Measurements from ENCODE around the gene STK32B. TPM values are rescaled to one million over a fixed set of nuclear protein-coding genes. Genes with fewer than 3 reads are reported as not detected.

Gene STK32B
- polyA plus RNA-seq, 1 experiment, result 4.3 TPM

DNA sequence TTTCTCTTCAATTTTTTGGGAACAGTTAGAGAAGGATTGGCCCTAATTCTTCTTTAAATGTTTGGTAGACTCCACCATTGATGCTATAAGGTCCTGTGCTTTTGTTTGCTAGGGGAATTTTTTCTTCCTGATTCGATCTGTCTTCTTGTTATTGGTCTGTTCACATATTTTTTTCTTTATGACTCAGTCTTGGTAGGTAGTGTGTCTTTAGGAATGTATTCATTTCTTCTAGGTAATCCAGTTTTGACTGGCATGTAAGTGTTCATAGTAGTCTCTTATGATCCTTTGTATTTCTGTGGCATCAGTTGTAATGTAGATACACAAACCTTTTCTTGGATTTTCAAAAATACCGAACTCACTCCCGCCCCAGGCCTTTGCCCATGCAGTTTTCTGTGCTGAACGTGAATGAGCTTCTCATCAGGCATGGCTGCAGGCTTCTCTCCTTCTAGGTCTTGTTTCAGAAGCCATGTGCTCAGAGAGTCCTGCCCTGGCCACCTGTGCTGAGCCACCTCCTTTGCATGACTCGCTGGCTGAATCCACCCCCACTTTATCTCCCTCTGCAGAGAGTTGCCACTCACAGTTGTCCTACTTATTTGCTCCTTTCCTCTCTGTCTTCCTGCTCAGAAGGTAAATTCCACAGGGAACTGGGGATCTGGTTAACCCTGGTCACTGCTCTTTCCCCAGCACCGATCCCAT, 67.0 kb downstream of the STK32B start:
- TF ChIP-seq, protein P1, sequence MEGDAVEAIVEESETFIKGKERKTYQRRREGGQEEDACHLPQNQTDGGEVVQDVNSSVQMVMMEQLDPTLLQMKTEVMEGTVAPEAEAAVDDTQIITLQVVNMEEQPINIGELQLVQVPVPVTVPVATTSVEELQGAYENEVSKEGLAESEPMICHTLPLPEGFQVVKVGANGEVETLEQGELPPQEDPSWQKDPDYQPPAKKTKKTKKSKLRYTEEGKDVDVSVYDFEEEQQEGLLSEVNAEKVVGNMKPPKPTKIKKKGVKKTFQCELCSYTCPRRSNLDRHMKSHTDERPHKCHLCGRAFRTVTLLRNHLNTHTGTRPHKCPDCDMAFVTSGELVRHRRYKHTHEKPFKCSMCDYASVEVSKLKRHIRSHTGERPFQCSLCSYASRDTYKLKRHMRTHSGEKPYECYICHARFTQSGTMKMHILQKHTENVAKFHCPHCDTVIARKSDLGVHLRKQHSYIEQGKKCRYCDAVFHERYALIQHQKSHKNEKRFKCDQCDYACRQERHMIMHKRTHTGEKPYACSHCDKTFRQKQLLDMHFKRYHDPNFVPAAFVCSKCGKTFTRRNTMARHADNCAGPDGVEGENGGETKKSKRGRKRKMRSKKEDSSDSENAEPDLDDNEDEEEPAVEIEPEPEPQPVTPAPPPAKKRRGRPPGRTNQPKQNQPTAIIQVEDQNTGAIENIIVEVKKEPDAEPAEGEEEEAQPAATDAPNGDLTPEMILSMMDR (IDR thresholded peaks at IDR 0.05; ENCODE audit: low read depth, low read length), result no peak
- Histone ChIP-seq H3K9me3 (ENCODE audit: control insufficient read depth, insufficient read depth, low read length) (no peaks in the 10 kb centered on the region), H3K4me3 (ENCODE audit: low read depth, low read length) (no peak overlapping the region), H3K27me3 (ENCODE audit: control insufficient read depth, insufficient read depth, low read length) (no peaks in the 10 kb centered on the region), H3K27ac (ENCODE audit: low read depth, low read length) (no peak overlapping the region)
- CTCF ChIA-PET, result no interaction called here
- DNase-seq (ENCODE audit: low read depth, low spot score), result no peak
- POLR2A ChIA-PET, result no interaction called here

DNA sequence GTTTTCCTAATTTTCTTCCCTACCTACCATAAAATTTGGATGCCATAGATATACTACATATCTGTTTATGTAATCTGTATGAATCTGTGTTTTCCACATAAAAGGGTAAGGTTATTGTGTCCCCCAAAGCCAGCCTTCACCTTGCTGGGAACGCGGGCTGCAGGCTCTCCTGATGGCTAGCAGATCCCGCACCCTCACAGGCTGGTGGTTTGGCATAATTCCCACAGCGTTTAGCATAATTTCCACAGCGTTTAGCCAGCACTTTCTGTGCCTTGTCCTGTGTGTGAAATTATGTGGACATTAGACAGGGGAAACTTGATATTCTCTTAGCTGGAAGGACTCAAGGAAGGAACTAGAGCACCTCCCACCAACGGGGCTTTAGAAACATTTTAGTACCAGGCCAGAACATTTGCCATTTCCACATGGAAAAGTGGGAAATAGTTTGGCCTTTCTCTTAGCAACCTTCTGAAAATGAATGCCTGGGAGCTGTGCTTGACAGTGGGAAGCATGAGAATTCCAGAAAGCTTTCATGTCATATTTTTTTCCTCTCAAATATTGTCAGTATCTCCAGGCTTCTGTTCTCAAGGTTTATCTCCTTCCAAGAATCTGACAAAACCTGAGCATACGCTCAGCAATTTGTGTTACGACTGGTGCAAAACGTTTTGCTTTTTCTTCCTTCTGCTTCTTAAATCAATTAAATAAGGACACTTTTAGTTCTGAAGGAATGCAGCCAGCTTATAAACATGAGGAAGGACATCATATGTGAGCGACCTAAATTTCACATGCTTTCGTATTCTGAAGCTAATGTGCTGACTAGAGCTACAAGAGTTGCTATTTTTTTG, 67.9 kb downstream of the STK32B start:
- no peak for DNase-seq (ENCODE audit: low read depth, low spot score)
- H3K27ac ChIP-seq (ENCODE audit: low read depth, low read length), result no peak overlapping the region
- H3K9me3 ChIP-seq (ENCODE audit: control insufficient read depth, insufficient read depth, low read length), result no peaks in the 10 kb centered on the region
- H3K27me3 ChIP-seq (ENCODE audit: control insufficient read depth, insufficient read depth, low read length), result no peaks in the 10 kb centered on the region
- ChIA-PET CTCF (no interaction called here), POLR2A (no interaction called here)
- TF ChIP-seq, protein P1 (IDR thresholded peaks at IDR 0.05; ENCODE audit: low read depth, low read length), result no peak
- H3K4me3 ChIP-seq (ENCODE audit: low read depth, low read length), result no peak overlapping the region

DNA sequence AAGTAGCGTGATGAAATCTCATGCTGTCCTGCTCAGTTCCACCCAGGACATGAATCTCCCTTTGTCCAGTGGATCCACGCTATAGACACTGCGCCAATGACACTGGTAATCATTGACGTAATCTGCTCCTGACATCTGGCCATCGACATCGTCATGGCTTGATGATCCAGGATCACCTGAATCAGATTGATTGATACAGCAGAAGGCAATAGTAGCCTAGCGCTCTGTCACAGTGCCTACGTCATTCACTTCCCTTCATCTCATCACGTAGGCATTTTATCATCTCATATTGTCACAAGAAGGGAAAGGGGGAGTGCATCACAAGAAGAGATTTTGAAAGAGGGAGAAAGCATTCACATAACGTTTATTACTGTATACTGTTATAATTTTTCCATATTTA, 68.8 kb downstream of the STK32B start:
- Histone ChIP-seq H3K27ac (ENCODE audit: low read depth, low read length) (no peak overlapping the region), H3K4me3 (ENCODE audit: low read depth, low read length) (no peak overlapping the region), H3K9me3 (ENCODE audit: control insufficient read depth, insufficient read depth, low read length) (no peaks in the 10 kb centered on the region), H3K27me3 (ENCODE audit: control insufficient read depth, insufficient read depth, low read length) (no peaks in the 10 kb centered on the region)
- DNase-seq (ENCODE audit: low read depth, low spot score), result no peak
- CTCF ChIA-PET, result no interaction called here
- TF ChIP-seq, protein P1 (IDR thresholded peaks at IDR 0.05; ENCODE audit: low read depth, low read length), result no peak
- POLR2A ChIA-PET, result no interaction called here

DNA sequence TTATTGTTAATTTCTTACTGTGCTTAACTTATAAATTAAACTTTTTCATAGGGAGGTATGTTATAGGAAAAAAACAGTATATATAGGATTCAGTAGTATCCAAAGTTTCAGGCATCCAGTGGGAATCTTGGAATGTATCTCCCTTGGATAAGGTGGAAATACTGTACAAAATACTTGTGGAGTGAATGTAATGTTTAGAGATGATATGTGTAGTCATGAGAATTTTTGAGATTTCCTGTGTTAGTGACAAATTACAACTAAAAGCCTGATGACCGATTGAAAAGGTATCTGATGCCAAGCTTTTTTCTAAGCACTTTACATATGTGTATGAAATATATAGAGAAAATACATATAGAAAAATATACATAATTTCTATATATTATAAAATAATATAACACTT, 69.2 kb downstream of the STK32B start:
- DNase-seq (ENCODE audit: low read depth, low spot score), result no peak
- Histone ChIP-seq H3K27ac (ENCODE audit: low read depth, low read length) (no peak overlapping the region), H3K4me3 (ENCODE audit: low read depth, low read length) (no peak overlapping the region), H3K9me3 (ENCODE audit: control insufficient read depth, insufficient read depth, low read length) (no peaks in the 10 kb centered on the region), H3K27me3 (ENCODE audit: control insufficient read depth, insufficient read depth, low read length) (no peaks in the 10 kb centered on the region)
- TF ChIP-seq, protein P1 (IDR thresholded peaks at IDR 0.05; ENCODE audit: low read depth, low read length), result no peak
- POLR2A ChIA-PET, result no interaction called here
- CTCF ChIA-PET, result no interaction called here

DNA sequence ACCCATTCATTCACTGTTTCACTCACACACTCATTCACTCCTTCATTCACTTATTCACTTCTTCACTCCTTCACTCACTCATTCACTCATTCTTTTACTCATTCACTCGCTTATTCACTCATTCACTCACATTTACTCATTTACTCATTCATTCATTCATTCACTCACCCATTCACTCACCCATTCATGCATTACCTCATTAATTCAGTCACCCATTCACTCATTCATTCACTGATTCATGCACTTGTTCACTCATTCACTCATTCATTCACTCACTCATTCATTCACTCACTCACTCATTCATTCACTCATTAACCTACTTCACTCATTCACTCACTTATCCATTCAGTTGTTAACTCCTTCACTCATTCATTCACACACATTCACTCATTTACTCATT, 70.8 kb downstream of the STK32B start:
- DNase-seq (ENCODE audit: low read depth, low spot score), result no peak
- ChIA-PET CTCF (no interaction called here), POLR2A (no interaction called here)
- Histone ChIP-seq H3K9me3 (ENCODE audit: control insufficient read depth, insufficient read depth, low read length) (no peaks in the 10 kb centered on the region; the same call in 1 of the 2 replicates), H3K4me3 (ENCODE audit: low read depth, low read length) (no peak overlapping the region), H3K27me3 (ENCODE audit: control insufficient read depth, insufficient read depth, low read length) (no peaks in the 10 kb centered on the region), H3K27ac (ENCODE audit: low read depth, low read length) (no peak overlapping the region)
- TF ChIP-seq, protein P1 (IDR thresholded peaks at IDR 0.05; ENCODE audit: low read depth, low read length), result no peak

All from AG04450 (cell line).